SK-N-SH treated with all-trans-retinoic acid at 6 μM for 48 hours (cell line): Measurements from ENCODE around the gene MDGA2.
"Not testable (repeated sequence)": the region's sequence is repeated elsewhere in the genome, so short reads cannot be mapped to it uniquely, and the experiment has no call there.

ENCODE experiments used
- ATAC-seq: fragments of 200-7000 bp; cut with Tn5 transposase; 3 replicates; pipeline ENCODE4 v1.9.1; 2020; ENCODE audit warnings: mild to moderate bottlenecking, moderate library complexity
- ARNTL ChIP-seq: fragments of 450-650 bp; formaldehyde crosslinking; IDR thresholded peaks from 2 replicates; pipeline ENCODE4 v1.5.0; 2020; ENCODE audit warnings: low read depth, mild to moderate bottlenecking, moderate library complexity, borderline replicate concordance
- BACH2 ChIP-seq: fragments of 250-450 bp; sonication (Bioruptor Pico); IDR thresholded peaks from 2 replicates; pipeline ENCODE4 v1.9.0; 2021; ENCODE audit warnings: mild to moderate bottlenecking, borderline replicate concordance
- CSDC2 ChIP-seq: fragments of 250-450 bp; sonication (Bioruptor Pico); IDR thresholded peaks from 2 replicates; pipeline ENCODE4 v1.5.0; 2020; ENCODE audit warnings: mild to moderate bottlenecking, moderate library complexity
- CSRNP3 ChIP-seq: fragments of 250-450 bp; sonication (Bioruptor Pico); IDR thresholded peaks from 2 replicates; pipeline ENCODE4 v1.5.1; 2021; ENCODE audit warnings: mild to moderate bottlenecking, moderate library complexity
- ESRRG ChIP-seq: fragments of 250-450 bp; sonication (Bioruptor Pico); IDR thresholded peaks from 2 replicates; pipeline ENCODE4 v1.6.1; 2021; ENCODE audit warnings: mild to moderate bottlenecking
- GLIS3 ChIP-seq: fragments of 250-450 bp; sonication (Bioruptor Pico); IDR thresholded peaks from 2 replicates; pipeline ENCODE4 v1.5.0; 2020; ENCODE audit warnings: mild to moderate bottlenecking, moderate library complexity
- ISL1 ChIP-seq: fragments of 250-450 bp; sonication (Bioruptor Pico); IDR thresholded peaks from 2 replicates; pipeline ENCODE4 v2.1.2; 2022; ENCODE audit warnings: mild to moderate bottlenecking, moderate library complexity
- OSR1 ChIP-seq: fragments of 250-450 bp; sonication (Bioruptor Pico); IDR thresholded peaks from 2 replicates; pipeline ENCODE4 v1.8.0; 2022; ENCODE audit warnings: moderate library complexity, mild to moderate bottlenecking, inconsistent platforms
- PPARA ChIP-seq: fragments of 250-450 bp; sonication (Bioruptor Pico); IDR thresholded peaks from 2 replicates; pipeline ENCODE4 v1.5.0; 2020; ENCODE audit warnings: mild to moderate bottlenecking, borderline replicate concordance
- RARB ChIP-seq: fragments of 250-450 bp; sonication (Bioruptor Pico); IDR thresholded peaks from 2 replicates; pipeline ENCODE4 v1.8.0; 2021; ENCODE audit warnings: mild to moderate bottlenecking, moderate library complexity
- SNAI2 ChIP-seq: fragments of 250-450 bp; sonication (Bioruptor Pico); IDR thresholded peaks from 2 replicates; pipeline ENCODE4 v1.5.0; 2020; ENCODE audit warnings: mild to moderate bottlenecking, moderate library complexity
- TCF4 ChIP-seq: fragments of 250-450 bp; sonication (Bioruptor Pico); IDR thresholded peaks from 2 replicates; pipeline ENCODE4 v1.8.0; 2021; ENCODE audit warnings: mild to moderate bottlenecking, moderate library complexity, borderline replicate concordance
- ZC3H10 ChIP-seq: fragments of 250-450 bp; sonication (Bioruptor Pico); IDR thresholded peaks from 2 replicates; pipeline ENCODE4 v1.5.1; 2021; ENCODE audit warnings: mild to moderate bottlenecking, moderate library complexity
- ZFP3 ChIP-seq: fragments of 250-450 bp; sonication (Bioruptor Pico); IDR thresholded peaks from 2 replicates; pipeline ENCODE4 v1.5.0; 2020; ENCODE audit warnings: mild to moderate bottlenecking, moderate library complexity
- ZFP30 ChIP-seq: fragments of 450-650 bp; formaldehyde crosslinking; IDR thresholded peaks from 2 replicates; pipeline ENCODE4 v1.5.0; 2022; ENCODE audit warnings: mild to moderate bottlenecking, moderate library complexity
- ZNF565 ChIP-seq: fragments of 450-650 bp; formaldehyde crosslinking; conservative IDR thresholded peaks from 2 replicates; pipeline ENCODE4 v1.5.0; 2020; ENCODE audit warnings: low read depth, mild to moderate bottlenecking, moderate library complexity
- ZNF70 ChIP-seq: fragments of 450-650 bp; formaldehyde crosslinking; IDR thresholded peaks from 2 replicates; pipeline ENCODE4 v1.5.0; 2020; ENCODE audit warnings: mild to moderate bottlenecking, moderate library complexity
- ZNF8 ChIP-seq: fragments of 450-650 bp; formaldehyde crosslinking; IDR thresholded peaks from 2 replicates; pipeline ENCODE4 v1.5.0; 2020; ENCODE audit warnings: mild to moderate bottlenecking, moderate library complexity
- TF ChIP-seq, protein P1 (sequence below): fragments of 250-450 bp; sonication (Bioruptor Pico); IDR thresholded peaks from 2 replicates; pipeline ENCODE4 v1.5.1; 2020; ENCODE audit warnings: low read depth, mild to moderate bottlenecking, moderate library complexity
- TF ChIP-seq, protein P2 (sequence below): fragments of 250-450 bp; sonication (Bioruptor Pico); IDR thresholded peaks from 2 replicates; pipeline ENCODE4 v1.5.0; 2020; ENCODE audit warnings: mild to moderate bottlenecking, moderate library complexity
- TF ChIP-seq, protein P3 (sequence below): fragments of 250-450 bp; sonication (Bioruptor Pico); IDR thresholded peaks from 2 replicates; pipeline ENCODE4 v1.8.0; 2021; ENCODE audit warnings: low read depth, mild to moderate bottlenecking, moderate library complexity, borderline replicate concordance

Gene MDGA2

DNA sequence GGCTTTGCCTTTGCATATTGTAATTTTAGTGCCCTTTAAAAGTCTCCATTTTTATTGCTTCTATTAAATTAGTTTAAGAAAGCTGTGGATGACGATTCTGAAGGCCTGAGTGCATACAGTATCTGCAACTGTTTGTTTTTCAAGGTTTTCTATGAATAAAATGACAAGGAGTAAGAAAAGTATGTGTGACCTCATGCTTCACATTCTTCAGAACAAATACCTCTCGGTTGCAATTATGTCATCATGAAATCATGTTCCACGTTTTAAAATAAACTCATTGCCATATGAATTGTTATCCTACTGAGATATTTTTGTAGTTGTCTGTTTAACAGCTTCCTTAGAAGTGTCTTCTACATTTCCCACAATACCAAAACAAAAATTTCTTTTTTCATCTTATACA is 374.6 kb downstream of the MDGA2 start:
- ATAC-seq, result no peak
- TF ChIP-seq ZNF70 (no peak), PPARA (CRISPR knock-in tag) (no peak), ISL1 (CRISPR knock-in tag) (no peak), ZNF8 (no peak)
- TF ChIP-seq, protein P1, sequence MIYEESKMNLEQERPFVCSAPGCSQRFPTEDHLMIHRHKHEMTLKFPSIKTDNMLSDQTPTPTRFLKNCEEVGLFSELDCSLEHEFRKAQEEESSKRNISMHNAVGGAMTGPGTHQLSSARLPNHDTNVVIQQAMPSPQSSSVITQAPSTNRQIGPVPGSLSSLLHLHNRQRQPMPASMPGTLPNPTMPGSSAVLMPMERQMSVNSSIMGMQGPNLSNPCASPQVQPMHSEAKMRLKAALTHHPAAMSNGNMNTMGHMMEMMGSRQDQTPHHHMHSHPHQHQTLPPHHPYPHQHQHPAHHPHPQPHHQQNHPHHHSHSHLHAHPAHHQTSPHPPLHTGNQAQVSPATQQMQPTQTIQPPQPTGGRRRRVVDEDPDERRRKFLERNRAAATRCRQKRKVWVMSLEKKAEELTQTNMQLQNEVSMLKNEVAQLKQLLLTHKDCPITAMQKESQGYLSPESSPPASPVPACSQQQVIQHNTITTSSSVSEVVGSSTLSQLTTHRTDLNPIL (CRISPR knock-in tag), result no peak

- no peak for ATAC-seq
- TF ChIP-seq, protein P2, sequence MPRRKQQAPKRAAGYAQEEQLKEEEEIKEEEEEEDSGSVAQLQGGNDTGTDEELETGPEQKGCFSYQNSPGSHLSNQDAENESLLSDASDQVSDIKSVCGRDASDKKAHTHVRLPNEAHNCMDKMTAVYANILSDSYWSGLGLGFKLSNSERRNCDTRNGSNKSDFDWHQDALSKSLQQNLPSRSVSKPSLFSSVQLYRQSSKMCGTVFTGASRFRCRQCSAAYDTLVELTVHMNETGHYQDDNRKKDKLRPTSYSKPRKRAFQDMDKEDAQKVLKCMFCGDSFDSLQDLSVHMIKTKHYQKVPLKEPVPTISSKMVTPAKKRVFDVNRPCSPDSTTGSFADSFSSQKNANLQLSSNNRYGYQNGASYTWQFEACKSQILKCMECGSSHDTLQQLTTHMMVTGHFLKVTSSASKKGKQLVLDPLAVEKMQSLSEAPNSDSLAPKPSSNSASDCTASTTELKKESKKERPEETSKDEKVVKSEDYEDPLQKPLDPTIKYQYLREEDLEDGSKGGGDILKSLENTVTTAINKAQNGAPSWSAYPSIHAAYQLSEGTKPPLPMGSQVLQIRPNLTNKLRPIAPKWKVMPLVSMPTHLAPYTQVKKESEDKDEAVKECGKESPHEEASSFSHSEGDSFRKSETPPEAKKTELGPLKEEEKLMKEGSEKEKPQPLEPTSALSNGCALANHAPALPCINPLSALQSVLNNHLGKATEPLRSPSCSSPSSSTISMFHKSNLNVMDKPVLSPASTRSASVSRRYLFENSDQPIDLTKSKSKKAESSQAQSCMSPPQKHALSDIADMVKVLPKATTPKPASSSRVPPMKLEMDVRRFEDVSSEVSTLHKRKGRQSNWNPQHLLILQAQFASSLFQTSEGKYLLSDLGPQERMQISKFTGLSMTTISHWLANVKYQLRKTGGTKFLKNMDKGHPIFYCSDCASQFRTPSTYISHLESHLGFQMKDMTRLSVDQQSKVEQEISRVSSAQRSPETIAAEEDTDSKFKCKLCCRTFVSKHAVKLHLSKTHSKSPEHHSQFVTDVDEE (CRISPR knock-in tag), result no peak
- TF ChIP-seq GLIS3 (CRISPR knock-in tag) (no peak), OSR1 (no peak), ZNF8 (no peak), ESRRG (CRISPR knock-in tag) (no peak), ZNF565 (no peak), ZFP30 (no peak), CSRNP3 (CRISPR knock-in tag) (no peak), ZNF70 (no peak), ZC3H10 (CRISPR knock-in tag) (no peak), ARNTL (CRISPR knock-in tag) (no peak), RARB (CRISPR knock-in tag) (no peak), ISL1 (CRISPR knock-in tag) (no peak), PPARA (CRISPR knock-in tag) (no peak), TCF4 (CRISPR knock-in tag) (no peak)
- TF ChIP-seq, protein P3, sequence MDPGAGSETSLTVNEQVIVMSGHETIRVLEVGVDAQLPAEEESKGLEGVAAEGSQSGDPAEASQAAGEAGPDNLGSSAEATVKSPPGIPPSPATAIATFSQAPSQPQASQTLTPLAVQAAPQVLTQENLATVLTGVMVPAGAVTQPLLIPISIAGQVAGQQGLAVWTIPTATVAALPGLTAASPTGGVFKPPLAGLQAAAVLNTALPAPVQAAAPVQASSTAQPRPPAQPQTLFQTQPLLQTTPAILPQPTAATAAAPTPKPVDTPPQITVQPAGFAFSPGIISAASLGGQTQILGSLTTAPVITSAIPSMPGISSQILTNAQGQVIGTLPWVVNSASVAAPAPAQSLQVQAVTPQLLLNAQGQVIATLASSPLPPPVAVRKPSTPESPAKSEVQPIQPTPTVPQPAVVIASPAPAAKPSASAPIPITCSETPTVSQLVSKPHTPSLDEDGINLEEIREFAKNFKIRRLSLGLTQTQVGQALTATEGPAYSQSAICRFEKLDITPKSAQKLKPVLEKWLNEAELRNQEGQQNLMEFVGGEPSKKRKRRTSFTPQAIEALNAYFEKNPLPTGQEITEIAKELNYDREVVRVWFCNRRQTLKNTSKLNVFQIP (CRISPR knock-in tag), result no peak
- TF ChIP-seq, protein P1 (CRISPR knock-in tag), result no peak
These were observed 378.0 kb downstream of the MDGA2 start for GRCh38 chr14:47297374-47297773.

DNA sequence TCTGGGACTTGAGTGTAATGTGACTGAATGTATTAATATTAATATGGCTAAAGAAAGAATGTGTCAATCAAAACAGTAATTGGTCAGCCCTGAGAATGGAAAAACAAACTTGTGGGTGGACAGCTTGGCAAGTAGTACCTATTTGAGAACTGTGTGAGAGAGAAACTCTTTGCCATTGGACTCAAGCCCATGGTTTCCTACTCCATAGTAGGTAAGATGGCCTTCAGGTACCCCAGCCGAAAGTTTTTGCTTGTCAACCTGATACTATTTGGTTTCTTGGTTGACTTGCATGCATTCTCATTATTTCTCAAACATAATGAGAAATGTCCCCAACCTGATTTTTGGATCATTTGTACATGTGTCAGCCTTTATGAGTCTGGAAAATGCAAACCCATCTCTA is 391.1 kb downstream of the MDGA2 start:
- TF ChIP-seq RARB (CRISPR knock-in tag) (no peak), ARNTL (CRISPR knock-in tag) (no peak), CSDC2 (no peak), ZC3H10 (CRISPR knock-in tag) (no peak), ESRRG (CRISPR knock-in tag) (no peak), ZNF8 (no peak), ZNF565 (no peak), BACH2 (CRISPR knock-in tag) (no peak), OSR1 (no peak), ZFP3 (no peak), ZNF70 (no peak), SNAI2 (no peak)
- TF ChIP-seq, protein P3 (CRISPR knock-in tag), result no peak
- TF ChIP-seq, protein P2 (CRISPR knock-in tag), result no peak
- ATAC-seq, result no peak

GRCh38 chr14:47281761-47282160 is 393.6 kb downstream of the MDGA2 start:
- not testable (repeated sequence) for ATAC-seq
